ENCODE data around the gene HSPA1L.

The HSPA1L gene

GRCh38 chr6:31831350-31832215 is 16.5 kb upstream of the HSPA1L start:
- no peak for DNase-seq (ENCODE audit: extremely low read depth, insufficient read length)
- peak overlapping the region; percentile 77 for H3K4me3 ChIP-seq (replicated peaks; ENCODE audit: low read depth, low read length)

GRCh38 chr6:31830886-31831335 is 15.8 kb upstream of the HSPA1L start:
- no peak for DNase-seq (ENCODE audit: extremely low read depth, insufficient read length)
- TF ChIP-seq CTCF (IDR thresholded peaks at IDR 0.05; ENCODE audit: insufficient read depth, low read length, poor library complexity, severe bottlenecking), result no peak
- Histone ChIP-seq H3K36me3 (ENCODE audit: control insufficient read depth, insufficient read depth, low read length) (no peaks in the 10 kb centered on the region), H3K27me3 (replicated peaks; ENCODE audit: control insufficient read depth, insufficient read depth, low read length) (no peaks in the 10 kb centered on the region), H3K4me3 (replicated peaks; ENCODE audit: low read depth, low read length) (peak overlapping the region; percentile 77)

More at GRCh38 chr6:31831350-31832215, 16.5 kb upstream of the HSPA1L start:
- Histone ChIP-seq H3K27me3 (replicated peaks; ENCODE audit: control insufficient read depth, insufficient read depth, low read length) (no peaks in the 10 kb centered on the region), H3K36me3 (ENCODE audit: control insufficient read depth, insufficient read depth, low read length) (no peaks in the 10 kb centered on the region)
- TF ChIP-seq CTCF (IDR thresholded peaks at IDR 0.05; ENCODE audit: insufficient read depth, low read length, poor library complexity, severe bottlenecking), result no peak

- Histone ChIP-seq H3K27me3 (replicated peaks; ENCODE audit: control insufficient read depth, insufficient read depth, low read length) (no peaks in the 10 kb centered on the region), H3K4me3 (replicated peaks; ENCODE audit: low read depth, low read length) (peak overlapping the region; percentile 77), H3K36me3 (ENCODE audit: control insufficient read depth, insufficient read depth, low read length) (no peaks in the 10 kb centered on the region)
- peak; percentile 21 for TF ChIP-seq CTCF (IDR thresholded peaks at IDR 0.05; ENCODE audit: insufficient read depth, low read length, poor library complexity, severe bottlenecking)
- DNase-seq (ENCODE audit: extremely low read depth, insufficient read length), result no peak
Observed at GRCh38 chr6:31829633-31830283, 14.7 kb upstream of the HSPA1L start.

- no peaks in the 10 kb centered on the region for H3K36me3 ChIP-seq (ENCODE audit: control insufficient read depth, insufficient read depth, low read length)
- H3K27me3 ChIP-seq (replicated peaks; ENCODE audit: control insufficient read depth, insufficient read depth, low read length), result no peaks in the 10 kb centered on the region
Observed at GRCh38 chr6:31827286-31828079, 12.4 kb upstream of the HSPA1L start, which contains the start of gene HSPA1B. TSS of gene HSPA1B (plus strand) at chr6:31827738. CDS start at chr6:31827951, 213 bp downstream.

More at GRCh38 chr6:31827286-31828079, 12.4 kb upstream of the HSPA1L start, which contains the start of gene HSPA1B:
- peak within 1 kb of the TSS; percentile 80 for H3K4me3 ChIP-seq (replicated peaks; ENCODE audit: low read depth, low read length)
- no peak for TF ChIP-seq CTCF (IDR thresholded peaks at IDR 0.05; ENCODE audit: insufficient read depth, low read length, poor library complexity, severe bottlenecking)
- peak; percentile 93 for DNase-seq (ENCODE audit: extremely low read depth, insufficient read length)
